HEK293 (cell line): ENCODE measurements around the gene PERCC1.

Source experiments
- CTCF ChIA-PET: fragments of 350-600 bp; formaldehyde crosslinking; extraction: SDS; loops from one replicate; lab custom pipeline; 2021; ENCODE audit warnings: antibody characterized with exemption; lab: Yijun Ruan, JAX
- POLR2A ChIA-PET: fragments of 300-600 bp; formaldehyde crosslinking; extraction: SDS; loops from one replicate; lab custom pipeline; 2020; ENCODE audit warnings: antibody characterized with exemption, inconsistent platforms; lab: Yijun Ruan, JAX
- H3K27ac ChIP-seq: fragments of 200-500 bp; sonication (Bioruptor generic); 2 replicates; pipeline ENCODE4 v1.5.1; 2014; ENCODE audit warnings: low read depth, low read length, control low read depth, inconsistent platforms; ENCODE audit errors: extremely low read depth
- H3K36me3 ChIP-seq, 2 experiments: fragments of 200-500 bp in 1 of 2; sonication (Bioruptor generic) in 1 of 2; 1 replicate in 1 of 2; 2 replicates in 1 of 2; pipeline ENCODE4 v1.5.1; 2014 to 2017; ENCODE audit warnings: inconsistent platforms in 2 of 2, low read length in 2 of 2; ENCODE audit not compliant: control insufficient read depth in 2 of 2, insufficient read depth in 1 of 2
- H3K4me1 ChIP-seq: fragments of 200-500 bp; sonication (Bioruptor generic); 2 replicates; pipeline ENCODE4 v1.5.1; 2014; ENCODE audit warnings: mild to moderate bottlenecking, low read length, inconsistent platforms; ENCODE audit not compliant: control insufficient read depth, insufficient read depth
- H3K4me3 ChIP-seq: 2 replicates; pipeline ENCODE4 v1.5.1; 2011; ENCODE audit warnings: low read depth, mild to moderate bottlenecking, control low read depth, low read length, moderate library complexity
- H3K9me3 ChIP-seq: fragments of 200-500 bp; sonication (Bioruptor generic); 2 replicates; pipeline ENCODE4 v1.5.1; 2014; ENCODE audit warnings: low read depth, low read length, inconsistent platforms; ENCODE audit not compliant: control insufficient read depth, insufficient read depth
- ZBTB17 ChIP-seq: fragments of 450-650 bp; formaldehyde crosslinking; IDR thresholded peaks from 2 replicates; pipeline ENCODE4 v1.5.1; 2016; ENCODE audit warnings: missing biosample characterization, missing genetic modification characterization
- ZFP69B ChIP-seq: fragments of 450-650 bp; formaldehyde crosslinking; IDR thresholded peaks from 2 replicates; pipeline ENCODE4 v1.5.1; 2016; ENCODE audit warnings: missing biosample characterization, missing genetic modification characterization
- ZNF146 ChIP-seq: fragments of 450-650 bp; formaldehyde crosslinking; IDR thresholded peaks from 2 replicates; pipeline ENCODE4 v1.5.1; 2016; ENCODE audit warnings: missing biosample characterization, missing genetic modification characterization
- ZNF248 ChIP-seq: fragments of 450-650 bp; formaldehyde crosslinking; IDR thresholded peaks from 2 replicates; pipeline ENCODE4 v1.5.1; 2017; ENCODE audit warnings: missing biosample characterization, missing genetic modification characterization
- ZNF335 ChIP-seq: fragments of 450-650 bp; formaldehyde crosslinking; conservative IDR thresholded peaks from 2 replicates; pipeline ENCODE4 v1.5.1; 2016; ENCODE audit warnings: missing biosample characterization, missing genetic modification characterization
- ZNF394 ChIP-seq: fragments of 450-650 bp; formaldehyde crosslinking; IDR thresholded peaks from 2 replicates; pipeline ENCODE4 v1.5.1; 2016; ENCODE audit warnings: missing biosample characterization, missing genetic modification characterization, mild to moderate bottlenecking, moderate library complexity, borderline replicate concordance
- ZNF433 ChIP-seq: fragments of 450-650 bp; formaldehyde crosslinking; IDR thresholded peaks from 2 replicates; pipeline ENCODE4 v1.5.1; 2016; ENCODE audit warnings: missing biosample characterization, missing genetic modification characterization, low read depth
- ZNF560 ChIP-seq: fragments of 450-650 bp; formaldehyde crosslinking; IDR thresholded peaks from 2 replicates; pipeline ENCODE4 v1.5.1; 2017; ENCODE audit warnings: missing biosample characterization, missing genetic modification characterization, borderline replicate concordance
- ZNF596 ChIP-seq: fragments of 450-650 bp; IDR thresholded peaks from 2 replicates; pipeline ENCODE4 v1.5.0; 2018; ENCODE audit warnings: missing biosample characterization, mild to moderate bottlenecking, missing genetic modification characterization, moderate library complexity
- ZNF677 ChIP-seq: fragments of 450-650 bp; IDR thresholded peaks from 2 replicates; pipeline ENCODE4 v1.5.0; 2018; ENCODE audit warnings: missing biosample characterization, mild to moderate bottlenecking, missing genetic modification characterization, moderate library complexity
- ZNF707 ChIP-seq: fragments of 450-650 bp; formaldehyde crosslinking; IDR thresholded peaks from 2 replicates; pipeline ENCODE4 v1.5.1; 2016; ENCODE audit warnings: missing biosample characterization, missing genetic modification characterization
- TF ChIP-seq, protein P1 (sequence below): fragments of 450-650 bp; formaldehyde crosslinking; IDR thresholded peaks from 2 replicates; pipeline ENCODE4 v1.5.1; 2016; ENCODE audit warnings: missing biosample characterization, missing genetic modification characterization
- TF ChIP-seq, protein P2 (sequence below): fragments of 450-650 bp; formaldehyde crosslinking; IDR thresholded peaks from 2 replicates; pipeline ENCODE4 v1.5.1; 2016; ENCODE audit warnings: missing biosample characterization, missing genetic modification characterization
- TF ChIP-seq, protein P3 (sequence below): fragments of 450-650 bp; formaldehyde crosslinking; IDR thresholded peaks from 2 replicates; pipeline ENCODE4 v1.5.1; 2016; ENCODE audit warnings: missing biosample characterization, missing genetic modification characterization

The PERCC1 gene

DNA sequence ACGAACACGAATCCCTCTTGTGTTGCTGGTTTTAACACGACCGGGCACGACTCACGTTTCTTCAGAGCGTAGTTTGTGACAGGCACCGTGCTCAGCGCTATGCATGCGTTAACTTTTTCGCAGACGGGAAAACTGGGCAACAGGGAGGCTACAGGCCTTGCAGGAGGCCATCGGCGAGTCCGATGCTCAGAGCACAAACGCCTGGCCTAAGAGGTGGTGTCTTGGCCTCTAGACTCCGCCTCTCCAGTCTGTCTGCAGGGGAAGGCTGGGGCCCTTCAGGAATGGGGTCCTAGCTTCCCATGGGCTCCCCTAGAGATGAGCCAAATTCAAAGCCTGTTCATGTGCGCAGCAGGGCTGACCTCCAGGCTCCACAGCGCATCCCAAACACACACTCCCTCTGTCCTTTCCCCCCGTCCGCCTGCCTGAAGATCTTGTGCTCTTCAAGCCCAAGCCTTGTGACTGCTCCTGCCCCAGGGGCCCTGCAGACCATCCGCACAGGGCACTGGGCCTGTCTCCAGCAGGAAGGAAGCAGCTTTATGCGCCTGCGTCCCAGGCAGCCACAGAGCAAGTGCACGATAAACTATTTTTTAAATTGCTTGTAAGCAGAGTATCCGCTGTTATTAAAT lies 40.8 kb downstream of the PERCC1 start:
- POLR2A ChIA-PET: no interaction called here
- no peaks in the 10 kb centered on the region for H3K9me3 ChIP-seq
- TF ChIP-seq ZNF335 (tag by site-specific recombination) (peak; percentile 91), ZNF146 (tag by site-specific recombination) (no peak), ZNF596 (no peak), ZNF433 (no peak), ZNF560 (tag by site-specific recombination) (no peak)
- no peaks in the 10 kb centered on the region for H3K36me3 ChIP-seq
- H3K4me1 ChIP-seq: peaks cover 3% of the 10 kb centered on the region; the same call in 1 of the 2 replicates
- no peak overlapping the region for H3K27ac ChIP-seq
- no peak overlapping the region for H3K4me3 ChIP-seq
- CTCF ChIA-PET: interaction anchor here (0.6 to 0.8 kb wide), 2 partner anchors 28 to 108 kb away, joined by 3 read pairs; no protein-coding TSS in a partner anchor

DNA sequence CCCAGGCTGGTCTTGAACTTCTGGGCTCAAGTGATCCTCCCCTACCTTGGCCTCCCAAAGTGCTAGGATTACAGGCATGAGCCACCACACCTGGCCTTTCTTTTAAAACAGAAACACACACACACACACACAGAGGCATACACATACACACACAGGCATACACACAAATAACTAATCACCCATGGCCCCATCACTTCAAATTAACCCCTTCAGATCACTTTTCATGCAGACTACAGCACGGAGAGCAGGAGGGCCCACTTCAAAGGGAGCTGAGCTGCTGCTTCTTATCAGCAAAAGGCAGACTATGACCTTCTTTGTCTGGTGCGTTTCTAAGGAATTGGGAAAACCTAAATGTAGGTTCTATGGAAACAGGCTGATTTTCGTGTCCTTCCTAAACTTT lies 42.1 kb downstream of the PERCC1 start:
- Histone ChIP-seq H3K4me3 (no peak overlapping the region), H3K9me3 (no peaks in the 10 kb centered on the region), H3K4me1 (peaks cover 3% of the 10 kb centered on the region; the same call in 1 of the 2 replicates), H3K27ac (no peak overlapping the region)
- ChIA-PET CTCF (no interaction called here), POLR2A (interaction anchor here (0.7 kb wide), 1 partner anchor 26 kb away, joined by 7 read pairs; no protein-coding TSS in a partner anchor)
- TF ChIP-seq ZFP69B: 0 out of 2 replicates have a peak, but pooled peaks have one; percentile 34
- TF ChIP-seq, protein P1, sequence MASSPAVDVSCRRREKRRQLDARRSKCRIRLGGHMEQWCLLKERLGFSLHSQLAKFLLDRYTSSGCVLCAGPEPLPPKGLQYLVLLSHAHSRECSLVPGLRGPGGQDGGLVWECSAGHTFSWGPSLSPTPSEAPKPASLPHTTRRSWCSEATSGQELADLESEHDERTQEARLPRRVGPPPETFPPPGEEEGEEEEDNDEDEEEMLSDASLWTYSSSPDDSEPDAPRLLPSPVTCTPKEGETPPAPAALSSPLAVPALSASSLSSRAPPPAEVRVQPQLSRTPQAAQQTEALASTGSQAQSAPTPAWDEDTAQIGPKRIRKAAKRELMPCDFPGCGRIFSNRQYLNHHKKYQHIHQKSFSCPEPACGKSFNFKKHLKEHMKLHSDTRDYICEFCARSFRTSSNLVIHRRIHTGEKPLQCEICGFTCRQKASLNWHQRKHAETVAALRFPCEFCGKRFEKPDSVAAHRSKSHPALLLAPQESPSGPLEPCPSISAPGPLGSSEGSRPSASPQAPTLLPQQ (tag by site-specific recombination): 0 out of 2 replicates have a peak, but pooled peaks have one; percentile 44
- TF ChIP-seq, protein P2, sequence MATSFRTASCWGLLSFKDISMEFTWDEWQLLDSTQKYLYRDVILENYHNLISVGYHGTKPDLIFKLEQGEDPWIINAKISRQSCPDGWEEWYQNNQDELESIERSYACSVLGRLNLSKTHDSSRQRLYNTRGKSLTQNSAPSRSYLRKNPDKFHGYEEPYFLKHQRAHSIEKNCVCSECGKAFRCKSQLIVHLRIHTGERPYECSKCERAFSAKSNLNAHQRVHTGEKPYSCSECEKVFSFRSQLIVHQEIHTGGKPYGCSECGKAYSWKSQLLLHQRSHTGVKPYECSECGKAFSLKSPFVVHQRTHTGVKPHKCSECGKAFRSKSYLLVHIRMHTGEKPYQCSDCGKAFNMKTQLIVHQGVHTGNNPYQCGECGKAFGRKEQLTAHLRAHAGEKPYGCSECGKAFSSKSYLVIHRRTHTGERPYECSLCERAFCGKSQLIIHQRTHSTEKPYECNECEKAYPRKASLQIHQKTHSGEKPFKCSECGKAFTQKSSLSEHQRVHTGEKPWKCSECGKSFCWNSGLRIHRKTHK (tag by site-specific recombination): no peak
- TF ChIP-seq ZNF248: no peak
- TF ChIP-seq ZNF677 (tag by site-specific recombination): no peak
- TF ChIP-seq, all 188 proteins: peak for 2
- H3K36me3 ChIP-seq: no peaks in the 10 kb centered on the region

DNA sequence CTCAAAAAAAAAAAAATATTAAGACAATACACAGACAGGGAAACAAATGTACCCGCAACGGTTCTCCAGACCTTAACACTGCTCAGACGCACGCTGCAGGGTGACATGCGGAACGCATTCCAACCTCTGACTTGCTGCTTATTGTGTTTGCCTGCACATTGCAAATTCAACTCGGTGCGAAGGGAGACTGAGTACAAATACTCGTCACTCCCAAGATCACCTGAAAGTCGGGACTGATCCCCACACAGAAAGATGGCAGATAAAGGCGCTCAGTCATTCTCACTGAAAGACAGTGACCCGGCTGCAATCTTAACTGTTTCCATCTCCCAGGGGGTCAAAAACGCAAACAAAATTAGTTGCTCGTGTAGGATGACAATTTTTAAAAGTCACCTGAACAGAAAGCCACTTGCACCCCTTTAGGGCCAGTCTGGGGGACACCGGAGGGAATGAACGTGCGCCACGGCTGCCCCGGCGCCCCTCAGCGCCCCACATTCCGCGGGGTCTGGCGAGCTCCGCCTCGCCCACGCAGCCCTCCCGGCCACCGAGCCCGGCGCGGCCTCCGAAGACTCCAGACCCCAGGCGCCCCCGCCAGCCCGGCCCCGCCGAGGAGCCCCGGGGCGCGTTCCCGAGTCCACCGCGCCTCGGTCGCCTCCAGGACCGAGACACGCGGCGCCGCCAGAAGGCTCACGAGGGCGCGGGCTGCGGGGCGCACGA lies 43.4 kb downstream of the PERCC1 start:
- Histone ChIP-seq H3K4me1 (peaks cover 3% of the 10 kb centered on the region; the same call in 1 of the 2 replicates), H3K36me3 (no peaks in the 10 kb centered on the region), H3K27ac (peak overlapping the region; percentile 68; the same call in 1 of the 2 replicates), H3K9me3 (no peaks in the 10 kb centered on the region), H3K4me3 (peak overlapping the region; percentile 45)
- ChIA-PET POLR2A (no interaction called here), CTCF (no interaction called here)
- TF ChIP-seq, protein P3, sequence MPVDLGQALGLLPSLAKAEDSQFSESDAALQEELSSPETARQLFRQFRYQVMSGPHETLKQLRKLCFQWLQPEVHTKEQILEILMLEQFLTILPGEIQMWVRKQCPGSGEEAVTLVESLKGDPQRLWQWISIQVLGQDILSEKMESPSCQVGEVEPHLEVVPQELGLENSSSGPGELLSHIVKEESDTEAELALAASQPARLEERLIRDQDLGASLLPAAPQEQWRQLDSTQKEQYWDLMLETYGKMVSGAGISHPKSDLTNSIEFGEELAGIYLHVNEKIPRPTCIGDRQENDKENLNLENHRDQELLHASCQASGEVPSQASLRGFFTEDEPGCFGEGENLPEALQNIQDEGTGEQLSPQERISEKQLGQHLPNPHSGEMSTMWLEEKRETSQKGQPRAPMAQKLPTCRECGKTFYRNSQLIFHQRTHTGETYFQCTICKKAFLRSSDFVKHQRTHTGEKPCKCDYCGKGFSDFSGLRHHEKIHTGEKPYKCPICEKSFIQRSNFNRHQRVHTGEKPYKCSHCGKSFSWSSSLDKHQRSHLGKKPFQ: no peak
- 0 out of 2 replicates have a peak, but pooled peaks have one; percentile 9 for TF ChIP-seq ZNF335 (tag by site-specific recombination)
- 0 out of 2 replicates have a peak, but pooled peaks have one; percentile 31 for TF ChIP-seq ZBTB17 (tag by site-specific recombination)
- TF ChIP-seq ZNF394: no peak
- no peak for TF ChIP-seq ZNF707 (tag by site-specific recombination)
